ENCODE data around the gene BCOR.

DNA sequence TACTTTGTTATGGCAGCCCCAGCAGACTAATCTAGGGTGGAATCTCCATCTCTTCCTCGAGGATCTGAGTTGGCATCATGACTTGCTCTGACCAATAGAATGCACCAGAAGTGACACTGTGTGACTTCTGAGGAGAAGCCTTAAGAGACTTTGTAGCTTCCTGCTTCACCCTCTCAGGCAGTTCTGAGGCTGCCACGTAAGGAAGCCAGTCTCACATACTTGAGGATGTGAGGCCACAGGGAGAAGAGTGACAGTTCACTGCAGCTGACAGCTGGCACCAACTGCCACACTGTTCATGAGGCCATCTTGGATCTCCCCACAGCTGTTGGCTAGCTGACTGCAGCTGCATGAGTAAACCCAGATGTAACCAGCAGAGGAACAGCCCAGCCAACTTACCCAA, 29.3 kb upstream of the BCOR start:
- TF ChIP-seq, protein P1, sequence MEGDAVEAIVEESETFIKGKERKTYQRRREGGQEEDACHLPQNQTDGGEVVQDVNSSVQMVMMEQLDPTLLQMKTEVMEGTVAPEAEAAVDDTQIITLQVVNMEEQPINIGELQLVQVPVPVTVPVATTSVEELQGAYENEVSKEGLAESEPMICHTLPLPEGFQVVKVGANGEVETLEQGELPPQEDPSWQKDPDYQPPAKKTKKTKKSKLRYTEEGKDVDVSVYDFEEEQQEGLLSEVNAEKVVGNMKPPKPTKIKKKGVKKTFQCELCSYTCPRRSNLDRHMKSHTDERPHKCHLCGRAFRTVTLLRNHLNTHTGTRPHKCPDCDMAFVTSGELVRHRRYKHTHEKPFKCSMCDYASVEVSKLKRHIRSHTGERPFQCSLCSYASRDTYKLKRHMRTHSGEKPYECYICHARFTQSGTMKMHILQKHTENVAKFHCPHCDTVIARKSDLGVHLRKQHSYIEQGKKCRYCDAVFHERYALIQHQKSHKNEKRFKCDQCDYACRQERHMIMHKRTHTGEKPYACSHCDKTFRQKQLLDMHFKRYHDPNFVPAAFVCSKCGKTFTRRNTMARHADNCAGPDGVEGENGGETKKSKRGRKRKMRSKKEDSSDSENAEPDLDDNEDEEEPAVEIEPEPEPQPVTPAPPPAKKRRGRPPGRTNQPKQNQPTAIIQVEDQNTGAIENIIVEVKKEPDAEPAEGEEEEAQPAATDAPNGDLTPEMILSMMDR (IDR thresholded peaks at IDR 0.05): no peak
- TF ChIP-seq, protein P2, sequence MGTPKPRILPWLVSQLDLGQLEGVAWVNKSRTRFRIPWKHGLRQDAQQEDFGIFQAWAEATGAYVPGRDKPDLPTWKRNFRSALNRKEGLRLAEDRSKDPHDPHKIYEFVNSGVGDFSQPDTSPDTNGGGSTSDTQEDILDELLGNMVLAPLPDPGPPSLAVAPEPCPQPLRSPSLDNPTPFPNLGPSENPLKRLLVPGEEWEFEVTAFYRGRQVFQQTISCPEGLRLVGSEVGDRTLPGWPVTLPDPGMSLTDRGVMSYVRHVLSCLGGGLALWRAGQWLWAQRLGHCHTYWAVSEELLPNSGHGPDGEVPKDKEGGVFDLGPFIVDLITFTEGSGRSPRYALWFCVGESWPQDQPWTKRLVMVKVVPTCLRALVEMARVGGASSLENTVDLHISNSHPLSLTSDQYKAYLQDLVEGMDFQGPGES (IDR thresholded peaks at IDR 0.05; ENCODE audit: low read depth, low read length): no peak
- no peak for TF ChIP-seq TAF1 (IDR thresholded peaks at IDR 0.05; ENCODE audit: borderline replicate concordance, low read depth, low read length)
- no peak for TF ChIP-seq EP300 (IDR thresholded peaks at IDR 0.05; ENCODE audit: borderline replicate concordance in 1 of 2, low read depth in 1 of 2, low read length in 1 of 2)
- TF ChIP-seq NFIC (IDR thresholded peaks at IDR 0.05; ENCODE audit: borderline replicate concordance): no peak
- TF ChIP-seq, protein P3, sequence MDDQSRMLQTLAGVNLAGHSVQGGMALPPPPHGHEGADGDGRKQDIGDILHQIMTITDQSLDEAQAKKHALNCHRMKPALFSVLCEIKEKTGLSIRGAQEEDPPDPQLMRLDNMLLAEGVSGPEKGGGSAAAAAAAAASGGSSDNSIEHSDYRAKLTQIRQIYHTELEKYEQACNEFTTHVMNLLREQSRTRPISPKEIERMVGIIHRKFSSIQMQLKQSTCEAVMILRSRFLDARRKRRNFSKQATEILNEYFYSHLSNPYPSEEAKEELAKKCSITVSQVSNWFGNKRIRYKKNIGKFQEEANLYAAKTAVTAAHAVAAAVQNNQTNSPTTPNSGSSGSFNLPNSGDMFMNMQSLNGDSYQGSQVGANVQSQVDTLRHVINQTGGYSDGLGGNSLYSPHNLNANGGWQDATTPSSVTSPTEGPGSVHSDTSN (IDR thresholded peaks at IDR 0.05): no peak
- no peak for TF ChIP-seq TEAD4 (IDR thresholded peaks at IDR 0.05; ENCODE audit: borderline replicate concordance, insufficient read depth)
- TF ChIP-seq POLR2AphosphoS5 (IDR thresholded peaks at IDR 0.05; ENCODE audit: low read depth, low read length): no peak
